GM12878 (cell line): ENCODE data around the gene MFSD1. TPM values are rescaled to one million over a fixed set of nuclear protein-coding genes. Genes with fewer than 3 reads are reported as not detected.

Experiments used
- ATF2 ChIP-seq: IDR thresholded peaks from 2 replicates; pipeline ENCODE4 v1.6.1; 2012; ENCODE audit warnings: low read length, inconsistent platforms
- CBFB ChIP-seq: IDR thresholded peaks from 2 replicates; pipeline ENCODE4 v1.6.1; 2016; ENCODE audit warnings: antibody characterized with exemption, low read depth
- CBX5 ChIP-seq: sonication (generic); IDR thresholded peaks from 2 replicates; pipeline ENCODE4 v1.6.1; 2016; ENCODE audit warnings: low read depth, moderate library complexity, mild to moderate bottlenecking, inconsistent platforms
- CEBPB ChIP-seq, 2 experiments: fragments of 150-350 bp in 1 of 2; IDR thresholded peaks; 2 replicates each; pipeline ENCODE4 v1.6.1; 2012 to 2014; ENCODE audit warnings: low read depth in 2 of 2, low read length in 2 of 2, borderline replicate concordance in 1 of 2, inconsistent platforms in 1 of 2
- E4F1 ChIP-seq: fragments of 450-650 bp; IDR thresholded peaks from 2 replicates; pipeline ENCODE4 v1.6.1; 2018; ENCODE audit warnings: borderline replicate concordance, mild to moderate bottlenecking; ENCODE audit not compliant: partially characterized antibody
- EGR1 ChIP-seq, 2 experiments: IDR thresholded peaks; 1 replicate in 1 of 2; 2 replicates in 1 of 2; pipeline ENCODE4 v1.6.1; 2011 to 2012; ENCODE audit warnings: low read depth in 2 of 2, low read length in 2 of 2, borderline replicate concordance in 1 of 2, mild to moderate bottlenecking in 1 of 2, moderate library complexity in 1 of 2
- HDAC2 ChIP-seq: fragments of 200-600 bp; sonication (generic); IDR thresholded peaks from 2 replicates; pipeline ENCODE4 v1.6.1; 2017
- HSF1 ChIP-seq: fragments of 150-350 bp; IDR thresholded peaks from 2 replicates; pipeline ENCODE4 v1.6.1; 2014; ENCODE audit warnings: mild to moderate bottlenecking, low read depth, low read length
- KDM1A ChIP-seq: fragments of 200-600 bp; sonication (generic); IDR thresholded peaks from 2 replicates; pipeline ENCODE4 v1.6.1; 2016; ENCODE audit warnings: borderline replicate concordance
- MEF2A ChIP-seq: IDR thresholded peaks from 2 replicates; pipeline ENCODE4 v1.6.1; 2011; ENCODE audit warnings: low read depth, mild to moderate bottlenecking, low read length, moderate library complexity; ENCODE audit not compliant: insufficient read depth
- MTA2 ChIP-seq: fragments of 450-650 bp; IDR thresholded peaks from 2 replicates; pipeline ENCODE4 v1.6.1; 2016; ENCODE audit warnings: low read depth, mild to moderate bottlenecking, moderate library complexity
- MTA3 ChIP-seq: IDR thresholded peaks from 2 replicates; pipeline ENCODE4 v1.6.1; 2012; ENCODE audit warnings: low read length, inconsistent platforms, borderline replicate concordance
- NR2F1 ChIP-seq: fragments of 450-650 bp; conservative IDR thresholded peaks from 2 replicates; pipeline ENCODE4 v1.6.1; 2017; ENCODE audit warnings: mild to moderate bottlenecking
- SUZ12 ChIP-seq: fragments of 200-600 bp; sonication (generic); IDR thresholded peaks from one replicate; pipeline ENCODE4 v1.6.1; 2018; ENCODE audit warnings: antibody characterized with exemption, mild to moderate bottlenecking; ENCODE audit not compliant: unreplicated experiment
- YBX1 ChIP-seq: fragments of 450-650 bp; IDR thresholded peaks from 2 replicates; pipeline ENCODE4 v1.6.1; 2016; ENCODE audit warnings: antibody characterized with exemption
- ZBTB4 ChIP-seq: fragments of 450-650 bp; formaldehyde crosslinking; IDR thresholded peaks from 2 replicates; pipeline ENCODE4 v1.4.0; 2022; ENCODE audit warnings: mild to moderate bottlenecking, moderate library complexity
- ZNF687 ChIP-seq: fragments of 450-650 bp; IDR thresholded peaks from 2 replicates; pipeline ENCODE4 v1.6.1; 2017; ENCODE audit warnings: mild to moderate bottlenecking, moderate library complexity
- polyA plus RNA-seq, 11 experiments: library from polyadenylated mRNA; depleted of rRNA in 4 of 11; unstranded in 6 of 11; stranded (reverse) in 5 of 11; fragments of >200 nt; fragmentation: Nextera tagmentation in 4 of 11; fragmentation: Illumina TruSeq in 1 of 11; extraction: Ambion mirVana in 4 of 11; extraction: Trizol in 1 of 11; gene quantifications; 1 replicate in 1 of 11; 2 replicates in 10 of 11; pipeline versions ENCODE4 v1.2.1 to v1.2.3, GENCODE V29; 2011 to 2016; ENCODE audit warnings: inconsistent platforms in 2 of 11, missing spikeins in 2 of 11, low read depth in 1 of 11
- total RNA-seq, 4 experiments: library from RNA; depleted of rRNA in 3 of 4; stranded (reverse); fragments of >200 nt in 3 of 4; fragmentation: Illumina TruSeq in 1 of 4; extraction: Trizol in 1 of 4; gene quantifications; 2 replicates each; pipeline versions ENCODE4 v1.2.1 to v1.2.3, GENCODE V29; 2013 to 2021

Gene MFSD1
- total and polyA plus RNA-seq, 10 of the 15 experiments (the other 5 are each of a cell fraction or from before 2014, with no cell fraction given) = 7.3 to 41.7 (median 28.6) TPM

GRCh38 chr3:158801696-158802408 is at the start of gene MFSD1 (continued):
- TF ChIP-seq MTA2 (0 out of 2 replicates have a peak, but pooled peaks have one; percentile 14), E4F1 (peak; percentile 31), ZNF687 (peak; percentile 83), YBX1 (no peak), CEBPB (IDR thresholded peaks at IDR 0.05; ENCODE audit: borderline replicate concordance in 1 of 2, low read depth in 2 of 2, low read length in 2 of 2) (no peak), SUZ12 (no peak), MTA3 (no peak), ATF2 (no peak), EGR1 (IDR thresholded peaks at IDR 0.05; ENCODE audit: borderline replicate concordance in 1 of 2, low read depth in 2 of 2, low read length in 2 of 2) (peak; percentile 39 to 45; a peak in 2 of 3 replicates), KDM1A (no peak), CBX5 (no peak), NR2F1 (peak; percentile 80), CBFB (peak; percentile 52; the same call in 1 of the 2 replicates), ZBTB4 (CRISPR knock-in tag) (no peak), HSF1 (no peak), HDAC2 (no peak), MEF2A (no peak)
